Neural cell (in vitro differentiated cells): ENCODE results near the gene LGALS12. TPM values are rescaled to one million over a fixed set of nuclear protein-coding genes. Genes with fewer than 3 reads are reported as not detected.

Experiments
- H2AFZ ChIP-seq: fragments of 200-600, 300-800 bp; sonication (generic), shearing (Covaris generic); 2 replicates; pipeline ENCODE4 v1.6.0; 2014; ENCODE audit warnings: low read depth, mild to moderate bottlenecking, antibody characterized with exemption, low read length, moderate library complexity
- H3F3A ChIP-seq: fragments of 200-600 bp; shearing (Covaris generic); 2 replicates; pipeline ENCODE4 v1.6.1; 2016; ENCODE audit warnings: mild to moderate bottlenecking, moderate library complexity, mixed read lengths, antibody characterized with exemption, low read length; ENCODE audit not compliant: insufficient read depth, poor library complexity, severe bottlenecking
- H3K27ac ChIP-seq: fragments of 200-600, 300-800 bp; sonication (generic), shearing (Covaris generic); 2 replicates; pipeline ENCODE4 v1.5.1; 2014; ENCODE audit warnings: mild to moderate bottlenecking, low read length, moderate library complexity
- H3K27me3 ChIP-seq: fragments of 300-800, 200-600 bp; sonication (generic), shearing (Covaris generic); 2 replicates; pipeline ENCODE4 v1.6.0; 2014; ENCODE audit warnings: mild to moderate bottlenecking, low read depth, low read length, moderate library complexity; ENCODE audit not compliant: insufficient read depth
- H3K36me3 ChIP-seq: fragments of 300-800, 200-600 bp; sonication (generic), shearing (Covaris generic); 2 replicates; pipeline ENCODE4 v1.5.1; 2014; ENCODE audit warnings: mild to moderate bottlenecking, antibody characterized with exemption, low read length, moderate library complexity; ENCODE audit not compliant: insufficient read depth
- H3K4me2 ChIP-seq: fragments of 300-800, 200-600 bp; sonication (generic), shearing (Covaris generic); 2 replicates; pipeline ENCODE4 v1.6.0; 2014; ENCODE audit warnings: mild to moderate bottlenecking, low read length
- H3K4me3 ChIP-seq: fragments of 300-800, 200-600 bp; sonication (generic), shearing (Covaris generic); 2 replicates; pipeline ENCODE4 v1.5.1; 2014; ENCODE audit warnings: mild to moderate bottlenecking, low read length, moderate library complexity
- H3K79me2 ChIP-seq: fragments of 200-600 bp; shearing (Covaris generic); replicated peaks from 2 replicates; pipeline ENCODE4 v1.6.0; 2014; ENCODE audit warnings: mild to moderate bottlenecking, low read length, moderate library complexity; ENCODE audit not compliant: insufficient read depth
- H3K9ac ChIP-seq: fragments of 300-800, 200-600 bp; sonication (generic), shearing (Covaris generic); 2 replicates; pipeline ENCODE4 v1.6.1; 2016; ENCODE audit warnings: mild to moderate bottlenecking, low read length, mixed read lengths
- H3K9me2 ChIP-seq: fragments of 200-600 bp; shearing (Covaris generic); 2 replicates; pipeline ENCODE4 v1.6.1; 2016; ENCODE audit warnings: mild to moderate bottlenecking, low read length, mixed read lengths; ENCODE audit not compliant: insufficient read depth
- H3K9me3 ChIP-seq: fragments of 200-600, 300-800 bp; sonication (generic), shearing (Covaris generic); 2 replicates; pipeline ENCODE4 v1.6.1; 2016; ENCODE audit warnings: mild to moderate bottlenecking, mixed run types, low read length, moderate library complexity, mixed read lengths
- H4K20me1 ChIP-seq: fragments of 200-600 bp; shearing (Covaris generic); 2 replicates; pipeline ENCODE4 v1.6.1; 2016; ENCODE audit warnings: mild to moderate bottlenecking, mixed run types; ENCODE audit not compliant: insufficient read depth
- EP300 ChIP-seq: fragments of 450-650 bp; conservative IDR thresholded peaks from 2 replicates; pipeline ENCODE4 v1.6.1; 2014; ENCODE audit warnings: antibody characterized with exemption, mild to moderate bottlenecking, moderate library complexity; ENCODE audit not compliant: poor library complexity, severe bottlenecking
- EZH2 ChIP-seq: fragments of 200-600, 300-800 bp; shearing (Covaris generic), sonication (generic); IDR thresholded peaks from 2 replicates; pipeline ENCODE4 v1.6.1; 2014; ENCODE audit warnings: antibody characterized with exemption, low read length, borderline replicate concordance, mild to moderate bottlenecking; ENCODE audit not compliant: insufficient read depth, poor library complexity, severe bottlenecking
- MXI1 ChIP-seq: fragments of 450-650 bp; conservative IDR thresholded peaks from 2 replicates; pipeline ENCODE4 v1.6.1; 2014; ENCODE audit warnings: antibody characterized with exemption, mild to moderate bottlenecking; ENCODE audit not compliant: poor library complexity, severe bottlenecking
- POLR2AphosphoS5 ChIP-seq: IDR thresholded peaks from 2 replicates; pipeline ENCODE4 v1.6.1; 2012
- RAD21 ChIP-seq: fragments of 450-650 bp; conservative IDR thresholded peaks from 2 replicates; pipeline ENCODE4 v1.6.1; 2014; ENCODE audit warnings: antibody characterized with exemption, mild to moderate bottlenecking, moderate library complexity
- SMC3 ChIP-seq: fragments of 450-650 bp; conservative IDR thresholded peaks from 2 replicates; pipeline ENCODE4 v1.6.1; 2014; ENCODE audit warnings: antibody characterized with exemption, mild to moderate bottlenecking, moderate library complexity; ENCODE audit not compliant: poor library complexity
- TAF1 ChIP-seq: IDR thresholded peaks from 2 replicates; pipeline ENCODE4 v1.6.1; 2012; ENCODE audit warnings: low read depth
- polyA plus RNA-seq: library from polyadenylated mRNA; depleted of rRNA; stranded (reverse); fragments of >200 nt; gene quantifications from 2 replicates; pipeline ENCODE4 v1.2.3, GENCODE V29; 2014
- TF ChIP-seq, protein P1 (sequence below): fragments of 450-650 bp; IDR thresholded peaks from 2 replicates; pipeline ENCODE4 v1.5.1; 2014; ENCODE audit warnings: antibody characterized with exemption, mild to moderate bottlenecking, moderate library complexity; ENCODE audit not compliant: poor library complexity, severe bottlenecking
- TF ChIP-seq, protein P2 (sequence below): IDR thresholded peaks from 2 replicates; pipeline ENCODE4 v1.6.1; 2012; ENCODE audit warnings: borderline replicate concordance

The LGALS12 gene
- polyA plus RNA-seq, 1 donor from 2014 or later, result not detected

- TF ChIP-seq, protein P1, sequence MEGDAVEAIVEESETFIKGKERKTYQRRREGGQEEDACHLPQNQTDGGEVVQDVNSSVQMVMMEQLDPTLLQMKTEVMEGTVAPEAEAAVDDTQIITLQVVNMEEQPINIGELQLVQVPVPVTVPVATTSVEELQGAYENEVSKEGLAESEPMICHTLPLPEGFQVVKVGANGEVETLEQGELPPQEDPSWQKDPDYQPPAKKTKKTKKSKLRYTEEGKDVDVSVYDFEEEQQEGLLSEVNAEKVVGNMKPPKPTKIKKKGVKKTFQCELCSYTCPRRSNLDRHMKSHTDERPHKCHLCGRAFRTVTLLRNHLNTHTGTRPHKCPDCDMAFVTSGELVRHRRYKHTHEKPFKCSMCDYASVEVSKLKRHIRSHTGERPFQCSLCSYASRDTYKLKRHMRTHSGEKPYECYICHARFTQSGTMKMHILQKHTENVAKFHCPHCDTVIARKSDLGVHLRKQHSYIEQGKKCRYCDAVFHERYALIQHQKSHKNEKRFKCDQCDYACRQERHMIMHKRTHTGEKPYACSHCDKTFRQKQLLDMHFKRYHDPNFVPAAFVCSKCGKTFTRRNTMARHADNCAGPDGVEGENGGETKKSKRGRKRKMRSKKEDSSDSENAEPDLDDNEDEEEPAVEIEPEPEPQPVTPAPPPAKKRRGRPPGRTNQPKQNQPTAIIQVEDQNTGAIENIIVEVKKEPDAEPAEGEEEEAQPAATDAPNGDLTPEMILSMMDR, result no peak
- TF ChIP-seq POLR2AphosphoS5, result no peak
- TF ChIP-seq SMC3, result no peak
- no peak for TF ChIP-seq TAF1
- TF ChIP-seq EZH2, result no peak
- TF ChIP-seq, protein P2, sequence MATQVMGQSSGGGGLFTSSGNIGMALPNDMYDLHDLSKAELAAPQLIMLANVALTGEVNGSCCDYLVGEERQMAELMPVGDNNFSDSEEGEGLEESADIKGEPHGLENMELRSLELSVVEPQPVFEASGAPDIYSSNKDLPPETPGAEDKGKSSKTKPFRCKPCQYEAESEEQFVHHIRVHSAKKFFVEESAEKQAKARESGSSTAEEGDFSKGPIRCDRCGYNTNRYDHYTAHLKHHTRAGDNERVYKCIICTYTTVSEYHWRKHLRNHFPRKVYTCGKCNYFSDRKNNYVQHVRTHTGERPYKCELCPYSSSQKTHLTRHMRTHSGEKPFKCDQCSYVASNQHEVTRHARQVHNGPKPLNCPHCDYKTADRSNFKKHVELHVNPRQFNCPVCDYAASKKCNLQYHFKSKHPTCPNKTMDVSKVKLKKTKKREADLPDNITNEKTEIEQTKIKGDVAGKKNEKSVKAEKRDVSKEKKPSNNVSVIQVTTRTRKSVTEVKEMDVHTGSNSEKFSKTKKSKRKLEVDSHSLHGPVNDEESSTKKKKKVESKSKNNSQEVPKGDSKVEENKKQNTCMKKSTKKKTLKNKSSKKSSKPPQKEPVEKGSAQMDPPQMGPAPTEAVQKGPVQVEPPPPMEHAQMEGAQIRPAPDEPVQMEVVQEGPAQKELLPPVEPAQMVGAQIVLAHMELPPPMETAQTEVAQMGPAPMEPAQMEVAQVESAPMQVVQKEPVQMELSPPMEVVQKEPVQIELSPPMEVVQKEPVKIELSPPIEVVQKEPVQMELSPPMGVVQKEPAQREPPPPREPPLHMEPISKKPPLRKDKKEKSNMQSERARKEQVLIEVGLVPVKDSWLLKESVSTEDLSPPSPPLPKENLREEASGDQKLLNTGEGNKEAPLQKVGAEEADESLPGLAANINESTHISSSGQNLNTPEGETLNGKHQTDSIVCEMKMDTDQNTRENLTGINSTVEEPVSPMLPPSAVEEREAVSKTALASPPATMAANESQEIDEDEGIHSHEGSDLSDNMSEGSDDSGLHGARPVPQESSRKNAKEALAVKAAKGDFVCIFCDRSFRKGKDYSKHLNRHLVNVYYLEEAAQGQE, result no peak
- TF ChIP-seq MXI1, result no peak
- H3K79me2 ChIP-seq, result no peaks in the 10 kb centered on the region
- no peaks in the 10 kb centered on the region for H3K36me3 ChIP-seq
- no peak overlapping the region for H3K9ac ChIP-seq
- no peak overlapping the region for H3K4me2 ChIP-seq
- H3K27me3 ChIP-seq, result no peaks in the 10 kb centered on the region
- no peaks in the 10 kb centered on the region for H3K9me3 ChIP-seq
- no peak overlapping the region for H2AFZ ChIP-seq
- H3K9me2 ChIP-seq, result no peaks in the 10 kb centered on the region
- H3F3A ChIP-seq, result no peaks in the 10 kb centered on the region
- no peak overlapping the region for H3K27ac ChIP-seq
- H4K20me1 ChIP-seq, result no peaks in the 10 kb centered on the region
- no peak overlapping the region for H3K4me3 ChIP-seq
Observed at GRCh38 chr11:63512816-63513215, 6.9 kb downstream of the LGALS12 start.

GRCh38 chr11:63516109-63516508, 10.2 kb downstream of the LGALS12 start:
- Histone ChIP-seq H4K20me1 (no peaks in the 10 kb centered on the region), H3F3A (no peaks in the 10 kb centered on the region), H3K9ac (no peak overlapping the region), H3K9me2 (no peaks in the 10 kb centered on the region), H3K36me3 (no peaks in the 10 kb centered on the region), H3K79me2 (no peaks in the 10 kb centered on the region), H3K4me2 (no peak overlapping the region), H3K4me3 (no peak overlapping the region), H3K27me3 (no peaks in the 10 kb centered on the region), H3K9me3 (no peaks in the 10 kb centered on the region), H3K27ac (no peak overlapping the region), H2AFZ (no peak overlapping the region)
- TF ChIP-seq TAF1 (no peak), POLR2AphosphoS5 (no peak), SMC3 (no peak), MXI1 (no peak), EZH2 (no peak), RAD21 (no peak), EP300 (no peak)
- TF ChIP-seq, protein P1, result no peak
- TF ChIP-seq, protein P2, result no peak
